IgD-negative memory B cell (primary cell): ENCODE results near the gene SDHA. TPM values are rescaled to one million over a fixed set of nuclear protein-coding genes. Genes with fewer than 3 reads are reported as not detected.
A peak's percentile ranks its signal among the peaks of the same experiment; 100 is the strongest.
"Not testable (repeated sequence)": the region's sequence is repeated elsewhere in the genome, so short reads cannot be mapped to it uniquely, and the experiment has no call there.

Experiments
- H3K27ac Mint-ChIP-seq, 3 donors: one replicate each; pipeline ENCODE4 v1.8.0; 2020 to 2022; ENCODE audit warnings: mild to moderate bottlenecking in 3 of 3, mixed read lengths in 3 of 3, moderate library complexity in 1 of 3
- H3K27me3 Mint-ChIP-seq: one replicate; pipeline ENCODE4 v1.8.0; 2021; ENCODE audit warnings: mixed read lengths
- H3K36me3 Mint-ChIP-seq: one replicate; pipeline ENCODE4 v1.8.0; 2020; ENCODE audit warnings: mild to moderate bottlenecking, mixed read lengths
- H3K4me1 Mint-ChIP-seq, 3 donors: one replicate each; pipeline ENCODE4 v1.8.0; 2020 to 2022; ENCODE audit warnings: mixed read lengths in 3 of 3, mild to moderate bottlenecking in 1 of 3
- H3K4me3 Mint-ChIP-seq, 4 donors: one replicate each; pipeline ENCODE4 v1.8.0; 2020 to 2022; ENCODE audit warnings: mild to moderate bottlenecking in 4 of 4, mixed read lengths in 4 of 4, moderate library complexity in 3 of 4
- H3K9me3 Mint-ChIP-seq, 3 donors: one replicate each; pipeline ENCODE4 v1.8.0; 2020 to 2021; ENCODE audit warnings: mixed read lengths in 3 of 3, mild to moderate bottlenecking in 1 of 3
- polyA plus RNA-seq: library from polyadenylated mRNA; unstranded; fragments of 300-500 nt; fragmentation: Illumina TruSeq; gene quantifications from one replicate; pipeline ENCODE4 v1.2.3, GENCODE V29; 2021

Gene SDHA
- polyA plus RNA-seq, 1 donor from 2014 or later: 177 TPM

DNA sequence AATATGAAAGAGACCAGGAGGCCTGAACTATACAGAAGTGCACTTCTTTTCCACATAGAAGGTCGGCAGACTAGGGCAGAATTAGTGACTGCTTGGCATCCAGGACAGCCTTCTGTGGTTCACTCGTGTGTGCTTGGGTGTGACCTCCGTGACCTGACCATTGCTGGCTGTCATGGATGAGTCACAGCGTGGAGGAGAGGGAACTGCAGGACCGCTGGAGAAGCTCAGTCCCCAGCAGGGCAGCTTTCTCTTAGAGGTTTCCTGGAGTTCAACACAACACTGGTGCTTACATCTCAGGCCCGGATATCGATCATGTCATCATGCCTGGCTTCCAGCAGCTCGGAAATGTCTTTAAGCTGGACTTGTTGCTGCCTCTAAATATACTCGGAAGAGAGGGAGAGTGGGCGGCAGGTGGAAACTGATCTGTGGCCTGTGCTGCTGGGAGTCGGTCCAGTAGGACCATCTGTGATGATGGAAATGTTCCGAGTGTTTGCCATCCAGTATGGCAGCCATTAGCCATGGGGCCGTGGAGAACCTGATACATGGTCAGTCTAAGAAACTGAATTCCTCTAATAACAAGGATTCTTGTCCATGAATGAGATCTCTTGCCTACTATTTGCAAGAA, 23.0 kb downstream of the SDHA start:
- H3K9me3 Mint-ChIP-seq, H3K27ac Mint-ChIP-seq, H3K4me3 Mint-ChIP-seq, H3K4me1 Mint-ChIP-seq, H3K27me3 Mint-ChIP-seq: not testable (repeated sequence)
- peaks cover 12% of the 10 kb centered on the region for H3K36me3 Mint-ChIP-seq

DNA sequence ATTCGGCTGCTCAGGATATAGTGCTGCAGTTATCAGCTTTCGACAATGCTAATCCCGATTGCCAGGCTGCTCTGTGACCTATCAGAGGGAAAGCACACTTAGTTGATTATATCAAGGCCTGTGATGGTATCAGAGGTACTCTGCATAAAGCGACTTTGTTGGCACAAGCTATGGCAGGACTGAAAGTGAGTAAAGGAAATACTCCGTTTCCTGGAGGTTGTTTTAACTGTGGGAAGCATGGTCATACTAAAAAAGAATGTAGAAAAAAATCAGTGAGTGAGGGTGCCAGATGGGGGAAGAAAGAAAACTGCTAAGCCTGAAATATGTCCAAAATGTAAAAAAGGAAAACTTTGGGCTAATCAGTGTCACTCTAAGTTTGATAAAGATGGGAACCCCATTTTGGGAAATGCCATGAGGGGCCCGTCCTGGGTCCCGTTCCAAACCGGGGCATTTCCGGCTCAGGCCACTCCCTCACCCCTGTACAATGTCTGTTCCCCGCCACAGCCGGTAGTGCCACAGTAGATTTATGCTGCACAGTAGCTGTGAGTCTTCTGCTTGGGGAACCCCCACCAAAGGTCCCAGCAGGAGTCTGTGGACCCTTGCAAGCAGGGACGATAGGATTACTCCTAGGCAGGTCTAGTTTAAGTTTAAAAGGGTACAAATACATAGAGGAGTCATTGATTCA, 25.7 kb downstream of the SDHA start:
- Mint-ChIP-seq H3K36me3 (peaks cover 17% of the 10 kb centered on the region), H3K27ac (peak overlapping the region in 2 of 3 donors; percentile 14 to 47)
- H3K9me3 Mint-ChIP-seq, H3K27me3 Mint-ChIP-seq, H3K4me3 Mint-ChIP-seq, H3K4me1 Mint-ChIP-seq: not testable (repeated sequence)

DNA sequence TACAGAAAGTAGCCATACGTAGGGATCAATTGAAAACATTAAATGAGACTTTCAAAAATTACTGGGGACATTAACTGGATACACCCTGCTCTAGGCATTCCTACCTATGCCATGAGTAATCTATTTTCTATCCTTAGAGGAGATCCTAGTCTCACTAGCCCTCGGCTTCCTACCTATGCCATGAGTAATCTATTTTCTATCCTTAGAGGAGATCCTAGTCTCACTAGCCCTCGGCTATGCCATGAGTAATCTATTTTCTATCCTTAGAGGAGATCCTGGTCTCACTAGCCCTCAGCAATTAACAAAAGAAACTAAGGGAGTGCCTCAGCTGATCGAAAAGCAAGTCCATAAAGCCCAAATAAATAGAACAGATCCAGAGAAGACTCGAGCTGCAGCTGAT, 27.6 kb downstream of the SDHA start:
- H3K36me3 Mint-ChIP-seq: peaks cover 18% of the 10 kb centered on the region
- peak overlapping the region in 1 of 3 donors; percentile 86 for H3K27ac Mint-ChIP-seq
- not testable (repeated sequence) for H3K4me3 Mint-ChIP-seq, H3K4me1 Mint-ChIP-seq, H3K9me3 Mint-ChIP-seq, H3K27me3 Mint-ChIP-seq

DNA sequence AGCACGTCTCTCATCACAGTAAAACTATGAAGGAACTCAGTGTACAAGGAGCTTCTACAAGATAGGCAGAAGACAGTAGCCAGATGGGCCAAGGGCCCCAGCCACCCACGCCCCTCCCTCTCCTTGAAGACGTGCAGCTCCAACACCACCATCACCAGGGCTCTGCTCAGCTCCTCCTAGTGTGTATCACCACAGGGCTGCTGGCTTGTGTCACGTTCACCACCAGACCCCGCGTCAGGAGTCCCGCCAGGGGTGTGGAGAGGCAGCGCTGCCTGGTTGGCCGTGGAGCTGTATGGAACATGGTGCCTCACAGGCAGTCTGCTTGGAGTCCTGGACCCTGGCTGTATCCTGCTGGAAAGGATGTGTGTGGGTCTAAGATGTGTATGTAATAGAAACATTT, 32.3 kb downstream of the SDHA start:
- not testable (repeated sequence) for H3K27ac Mint-ChIP-seq, H3K9me3 Mint-ChIP-seq, H3K4me1 Mint-ChIP-seq, H3K27me3 Mint-ChIP-seq, H3K4me3 Mint-ChIP-seq
- peaks cover 12% of the 10 kb centered on the region for H3K36me3 Mint-ChIP-seq

DNA sequence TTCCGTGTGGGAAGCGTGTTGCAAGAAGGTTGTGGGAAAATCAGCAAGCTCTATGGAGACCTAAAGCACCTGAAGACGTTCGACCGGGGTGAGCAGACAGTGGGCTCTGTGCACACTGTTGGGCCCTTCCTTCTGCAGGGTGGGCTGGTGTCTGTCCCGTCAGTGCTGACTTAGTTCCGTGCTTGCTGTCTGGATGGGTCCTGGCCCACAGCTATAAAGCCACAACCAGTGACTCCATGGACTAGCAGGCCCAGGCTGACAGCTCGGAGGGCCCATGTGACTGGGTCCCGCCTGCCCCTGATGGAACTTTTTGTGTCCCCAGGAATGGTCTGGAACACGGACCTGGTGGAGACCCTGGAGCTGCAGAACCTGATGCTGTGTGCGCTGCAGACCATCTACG, 32.9 kb downstream of the SDHA start:
- not testable (repeated sequence) for H3K27ac Mint-ChIP-seq, H3K27me3 Mint-ChIP-seq, H3K9me3 Mint-ChIP-seq, H3K4me3 Mint-ChIP-seq, H3K36me3 Mint-ChIP-seq, H3K4me1 Mint-ChIP-seq

DNA sequence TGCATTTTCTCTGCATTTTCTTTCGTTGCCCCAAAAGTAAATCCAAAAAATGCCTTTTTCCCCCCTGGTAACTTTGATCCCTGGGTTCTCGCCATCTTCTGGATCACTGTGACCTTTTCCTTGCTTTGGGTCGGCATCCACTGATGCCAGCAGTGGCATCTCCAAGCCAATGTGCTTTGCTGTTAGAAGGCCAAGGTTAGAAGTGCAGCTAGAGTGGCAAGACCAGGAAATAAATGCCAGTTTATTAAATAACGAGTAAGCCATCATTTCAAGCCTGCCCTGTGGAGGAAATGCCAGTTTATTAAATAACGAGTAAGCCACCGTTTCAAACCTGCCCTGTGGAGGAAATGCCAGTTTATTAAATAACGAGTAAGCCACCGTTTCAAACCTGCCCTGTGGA, 33.4 kb downstream of the SDHA start:
- H3K4me3 Mint-ChIP-seq: not testable (repeated sequence)

DNA sequence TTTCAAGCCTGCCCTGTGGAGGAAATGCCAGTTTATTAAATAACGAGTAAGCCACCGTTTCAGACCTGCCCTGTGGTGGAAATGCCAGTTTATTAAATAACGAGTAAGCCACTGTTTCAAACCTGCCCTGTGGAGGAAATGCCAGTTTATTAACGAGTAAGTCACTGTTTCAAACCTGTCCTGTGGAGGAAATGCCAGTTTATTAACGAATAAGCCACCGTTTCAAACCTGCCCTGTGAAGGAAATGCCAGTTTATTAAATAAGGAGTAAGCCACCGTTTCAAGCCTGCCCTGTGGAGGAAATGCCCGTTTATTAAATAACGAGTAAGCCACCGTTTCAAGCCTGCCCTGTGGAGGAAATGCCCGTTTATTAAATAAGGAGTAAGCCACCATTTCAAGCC, 33.9 kb downstream of the SDHA start:
- not testable (repeated sequence) for H3K36me3 Mint-ChIP-seq, H3K27me3 Mint-ChIP-seq, H3K4me3 Mint-ChIP-seq, H3K4me1 Mint-ChIP-seq, H3K9me3 Mint-ChIP-seq
- peak overlapping the region in 1 of 3 donors; percentile 74 for H3K27ac Mint-ChIP-seq

More for the DNA sequence above, 33.4 kb downstream of the SDHA start:
- not testable (repeated sequence) for H3K9me3 Mint-ChIP-seq, H3K4me1 Mint-ChIP-seq, H3K27ac Mint-ChIP-seq, H3K36me3 Mint-ChIP-seq, H3K27me3 Mint-ChIP-seq

DNA sequence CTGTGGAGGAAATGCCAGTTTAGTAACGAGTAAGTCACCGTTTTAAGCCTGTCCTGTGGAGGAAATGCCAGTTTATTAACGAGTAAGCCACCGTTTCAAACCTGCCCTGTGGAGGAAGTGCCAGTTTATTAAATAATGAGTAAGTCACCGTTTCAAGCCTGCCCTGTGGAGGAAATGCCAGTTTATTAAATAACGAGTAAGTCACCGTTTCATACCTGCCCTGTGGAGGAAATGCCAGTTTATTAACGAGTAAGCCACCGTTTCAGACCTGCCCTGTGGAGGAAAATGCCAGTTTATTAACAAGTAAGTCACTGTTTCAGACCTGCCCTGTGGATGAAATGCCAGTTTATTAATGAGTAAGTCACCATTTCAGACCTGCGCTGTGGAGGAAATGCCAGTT, 34.4 kb downstream of the SDHA start:
- Mint-ChIP-seq H3K27me3 (no peaks in the 10 kb centered on the region), H3K36me3 (peaks cover 12% of the 10 kb centered on the region), H3K4me1 (peaks cover 0 to 7% (median 0%) of the 10 kb centered on the region in 3 donors), H3K27ac (peak overlapping the region in 2 of 3 donors; percentile 60 to 74), H3K4me3 (peak overlapping the region in 1 of 4 donors; percentile 65), H3K9me3 (no peaks in the 10 kb centered on the region)

DNA sequence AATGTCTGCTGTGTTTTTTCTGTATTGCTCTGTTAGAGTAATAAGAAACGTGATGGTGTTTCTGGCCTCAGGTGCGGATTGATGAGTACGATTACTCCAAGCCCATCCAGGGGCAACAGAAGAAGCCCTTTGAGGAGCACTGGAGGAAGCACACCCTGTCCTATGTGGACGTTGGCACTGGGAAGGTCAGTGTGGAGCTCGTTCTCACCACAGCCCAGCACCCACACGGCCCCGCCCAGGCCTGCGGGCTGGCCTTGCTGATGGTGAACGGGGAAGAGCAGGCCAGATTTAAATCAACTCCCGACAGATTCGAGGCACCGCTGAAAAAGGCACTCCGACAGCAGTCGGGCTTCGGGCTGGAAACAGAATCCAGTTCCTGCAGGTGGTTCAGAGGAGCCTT, 36.2 kb downstream of the SDHA start:
- not testable (repeated sequence) for H3K4me3 Mint-ChIP-seq, H3K9me3 Mint-ChIP-seq, H3K27ac Mint-ChIP-seq, H3K27me3 Mint-ChIP-seq, H3K4me1 Mint-ChIP-seq
- H3K36me3 Mint-ChIP-seq: peaks cover 10% of the 10 kb centered on the region

DNA sequence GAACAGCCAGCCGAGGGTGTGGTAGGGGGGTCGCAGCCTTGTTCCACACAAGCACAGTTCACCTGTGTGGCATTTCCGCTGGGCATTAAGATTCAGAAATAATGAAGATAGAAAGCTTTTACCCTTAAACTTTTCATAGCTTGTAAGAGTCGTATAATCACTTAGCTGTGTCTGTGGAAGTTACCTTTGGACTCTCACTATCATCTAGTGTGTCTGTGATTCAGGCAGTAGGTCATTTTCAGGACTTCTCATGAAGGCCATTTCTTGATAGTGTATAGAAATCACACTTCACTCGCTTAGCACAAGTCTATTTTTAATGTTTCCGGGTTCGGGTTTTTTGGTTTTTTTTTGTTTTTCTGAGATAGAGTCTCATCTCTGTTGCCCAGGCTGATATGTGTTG, 37.0 kb downstream of the SDHA start:
- H3K27me3 Mint-ChIP-seq, H3K9me3 Mint-ChIP-seq, H3K27ac Mint-ChIP-seq, H3K4me1 Mint-ChIP-seq, H3K36me3 Mint-ChIP-seq, H3K4me3 Mint-ChIP-seq: not testable (repeated sequence)

DNA sequence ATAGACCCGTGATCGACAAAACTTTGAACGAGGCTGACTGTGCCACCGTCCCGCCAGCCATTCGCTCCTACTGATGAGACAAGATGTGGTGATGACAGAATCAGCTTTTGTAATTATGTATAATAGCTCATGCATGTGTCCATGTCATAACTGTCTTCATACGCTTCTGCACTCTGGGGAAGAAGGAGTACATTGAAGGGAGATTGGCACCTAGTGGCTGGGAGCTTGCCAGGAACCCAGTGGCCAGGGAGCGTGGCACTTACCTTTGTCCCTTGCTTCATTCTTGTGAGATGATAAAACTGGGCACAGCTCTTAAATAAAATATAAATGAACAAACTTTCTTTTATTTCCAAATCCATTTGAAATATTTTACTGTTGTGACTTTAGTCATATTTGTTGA, 38.2 kb downstream of the SDHA start:
- not testable (repeated sequence) for H3K36me3 Mint-ChIP-seq, H3K4me3 Mint-ChIP-seq

DNA sequence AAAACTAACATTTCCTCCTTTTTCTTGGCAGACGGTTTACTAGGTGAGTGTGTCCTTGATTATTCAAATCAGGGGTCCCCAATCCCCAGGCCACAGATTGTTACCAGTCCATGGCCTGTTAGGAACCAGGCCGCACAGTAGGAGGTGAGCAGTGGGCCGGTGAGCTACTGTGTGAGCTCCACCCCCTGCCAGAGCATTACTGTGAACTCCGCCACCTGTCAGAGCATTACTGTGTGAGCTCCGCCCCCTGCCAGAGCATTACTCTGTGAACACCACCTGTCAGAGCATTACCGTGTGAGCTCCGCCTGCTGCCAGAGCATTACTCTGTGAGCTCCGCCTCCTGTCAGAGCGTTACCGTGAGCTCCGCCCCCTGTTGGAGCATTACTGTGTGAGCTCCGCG, 39.0 kb downstream of the SDHA start:
- H3K4me1 Mint-ChIP-seq: peaks cover 0 to 5% (median 0%) of the 10 kb centered on the region in 3 donors
- H3K9me3 Mint-ChIP-seq: no peaks in the 10 kb centered on the region
- no peak overlapping the region for H3K27ac Mint-ChIP-seq
- no peak overlapping the region for H3K4me3 Mint-ChIP-seq
- H3K27me3 Mint-ChIP-seq: no peaks in the 10 kb centered on the region
- H3K36me3 Mint-ChIP-seq: peaks cover 5% of the 10 kb centered on the region

More for the DNA sequence above, 38.2 kb downstream of the SDHA start:
- H3K27ac Mint-ChIP-seq, H3K9me3 Mint-ChIP-seq, H3K4me1 Mint-ChIP-seq, H3K27me3 Mint-ChIP-seq: not testable (repeated sequence)

DNA sequence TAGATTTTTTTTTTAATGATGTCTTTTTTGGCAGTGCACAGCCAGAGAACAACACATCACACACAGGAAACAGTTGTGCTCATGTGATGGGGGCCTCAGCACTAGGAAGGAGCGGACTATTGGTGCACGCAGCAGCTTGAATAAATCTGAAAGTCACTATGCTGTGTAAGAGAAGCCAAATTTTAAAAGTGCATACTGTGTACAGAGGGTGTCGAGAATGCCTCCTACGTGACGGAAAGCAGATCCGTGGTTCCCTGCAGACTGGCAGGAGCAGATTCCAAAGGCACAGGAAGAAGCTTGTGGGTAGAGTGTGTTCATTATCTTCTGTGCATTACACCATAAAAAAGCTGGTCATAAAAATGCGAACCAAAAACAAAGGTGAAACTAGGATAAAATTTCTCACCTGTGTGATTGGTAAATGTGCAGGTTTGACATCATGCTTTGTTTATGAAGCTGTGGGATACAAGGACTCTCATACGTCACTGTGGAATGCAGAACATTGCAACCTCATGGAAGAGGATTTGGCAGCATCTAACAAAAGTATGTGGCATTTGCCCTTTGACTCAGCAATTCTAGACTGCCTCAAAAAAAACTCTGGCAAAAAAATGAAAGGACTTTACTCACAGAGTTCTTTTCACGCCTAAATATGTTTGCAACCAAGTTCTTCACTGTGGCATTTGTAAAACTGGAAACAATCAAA, 45.3 kb downstream of the SDHA start:
- H3K9me3 Mint-ChIP-seq, H3K27me3 Mint-ChIP-seq: not testable (repeated sequence)

DNA sequence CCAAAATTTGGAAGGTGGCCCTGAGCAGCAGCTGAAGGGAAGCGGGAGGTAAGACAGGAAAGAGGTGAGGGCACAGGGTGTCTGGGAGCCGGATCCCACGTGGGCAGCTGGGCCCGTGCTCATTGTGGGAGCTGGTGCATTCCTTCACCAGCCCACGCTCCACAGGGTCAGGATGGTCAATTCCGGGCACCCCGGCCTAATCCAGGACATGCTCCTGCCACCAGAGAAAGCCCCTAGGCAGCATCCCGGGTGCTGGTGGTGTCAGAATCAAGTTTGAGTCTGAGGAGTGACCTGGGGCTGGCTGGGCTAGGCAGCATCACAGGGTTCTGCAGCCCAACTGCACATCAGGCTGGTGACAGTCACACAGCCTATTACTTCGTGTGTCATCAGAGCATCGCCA, 46.2 kb downstream of the SDHA start:
- Mint-ChIP-seq H3K27ac (peak overlapping the region in 1 of 3 donors; percentile 73), H3K27me3 (no peaks in the 10 kb centered on the region), H3K36me3 (peaks cover 4% of the 10 kb centered on the region), H3K9me3 (no peaks in the 10 kb centered on the region), H3K4me3 (no peak overlapping the region), H3K4me1 (peaks cover 0 to 10% (median 2%) of the 10 kb centered on the region in 3 donors)

More for the DNA sequence above, 45.3 kb downstream of the SDHA start:
- not testable (repeated sequence) for H3K27ac Mint-ChIP-seq, H3K4me3 Mint-ChIP-seq, H3K36me3 Mint-ChIP-seq, H3K4me1 Mint-ChIP-seq

DNA sequence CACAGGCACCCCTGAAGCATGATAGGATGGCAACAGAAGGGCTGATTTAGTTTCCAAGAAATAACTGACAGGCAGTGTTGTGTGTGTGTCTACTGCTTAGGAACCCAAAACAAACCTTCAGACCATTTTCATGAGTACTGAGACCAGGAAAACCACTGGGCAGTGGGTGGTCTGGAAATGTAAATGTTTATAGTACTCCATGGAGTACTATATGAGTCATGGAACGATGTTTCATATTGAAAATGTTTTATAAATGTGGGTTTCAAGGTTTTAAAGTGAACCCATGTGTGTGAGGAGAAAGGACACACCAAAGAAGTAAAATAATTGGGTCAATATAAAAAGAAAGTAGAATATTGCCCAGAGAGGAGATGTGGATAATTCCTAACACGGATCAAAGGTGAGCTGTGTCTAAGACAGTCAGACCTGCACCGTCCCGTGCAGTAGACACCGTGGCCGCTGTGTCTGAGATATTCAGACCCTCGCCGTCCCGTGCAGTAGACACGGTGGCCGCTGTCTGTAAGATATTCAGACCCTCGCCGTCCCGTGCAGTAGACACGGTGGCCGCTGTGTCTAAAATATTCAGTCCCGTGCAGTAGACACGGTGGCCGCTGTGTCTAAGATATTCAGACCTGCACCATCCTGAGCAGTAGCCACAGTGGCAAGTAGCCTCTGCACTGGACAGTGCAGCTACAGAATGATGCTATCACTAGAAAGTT, 48.3 kb downstream of the SDHA start:
- Mint-ChIP-seq H3K4me3 (peak overlapping the region in 1 of 4 donors; percentile 76), H3K4me1 (peaks cover 2 to 21% (median 5%) of the 10 kb centered on the region in 3 donors), H3K27ac (peak overlapping the region in 2 of 3 donors; percentile 0 to 71)
- H3K9me3 Mint-ChIP-seq, H3K36me3 Mint-ChIP-seq, H3K27me3 Mint-ChIP-seq: not testable (repeated sequence)
